RWPE2 (cell line): Measurements from ENCODE around the gene SHC2.

Experiments used
- ATAC-seq: fragments of 200-7000 bp; cut with Tn5 transposase; 3 replicates; pipeline ENCODE4 v1.9.1; 2021; ENCODE audit warnings: low read depth
- DNase-seq: peaks from one replicate; pipeline ENCODE4 v3.0.0-alpha.2; 2020; ENCODE audit warnings: low spot score
- H3K27ac ChIP-seq: fragments of 450-650 bp; 2 replicates; pipeline ENCODE4 v1.5.1; 2017; ENCODE audit warnings: mild to moderate bottlenecking; ENCODE audit not compliant: poor library complexity, severe bottlenecking
- H3K27me3 ChIP-seq: fragments of 250-450 bp; sonication (Bioruptor Pico); 2 replicates; pipeline ENCODE4 v1.5.1; 2021; ENCODE audit warnings: mild to moderate bottlenecking, moderate library complexity; ENCODE audit not compliant: insufficient read depth, poor library complexity, severe bottlenecking
- H3K36me3 ChIP-seq: fragments of 250-450 bp; sonication (Bioruptor Pico); 2 replicates; pipeline ENCODE4 v1.5.1; 2020; ENCODE audit warnings: low read depth, mild to moderate bottlenecking, moderate library complexity
- H3K4me1 ChIP-seq: fragments of 250-450 bp; sonication (Bioruptor Pico); 2 replicates; pipeline ENCODE4 v1.5.1; 2021; ENCODE audit warnings: mild to moderate bottlenecking, moderate library complexity; ENCODE audit not compliant: insufficient read depth, poor library complexity, severe bottlenecking
- H3K4me3 ChIP-seq: fragments of 250-450 bp; sonication (Bioruptor Pico); 2 replicates; pipeline ENCODE4 v1.5.1; 2021; ENCODE audit warnings: mild to moderate bottlenecking, moderate library complexity; ENCODE audit not compliant: severe bottlenecking
- H3K9me3 ChIP-seq: fragments of 250-450 bp; sonication (Bioruptor Pico); 2 replicates; pipeline ENCODE4 v1.5.1; 2021; ENCODE audit warnings: mild to moderate bottlenecking, moderate library complexity; ENCODE audit not compliant: severe bottlenecking
- TF ChIP-seq, protein P1 (sequence below): fragments of 450-650 bp; IDR thresholded peaks from one replicate; pipeline ENCODE4 v1.5.1; 2017; ENCODE audit warnings: mild to moderate bottlenecking, moderate library complexity; ENCODE audit not compliant: poor library complexity, severe bottlenecking

Gene SHC2

DNA sequence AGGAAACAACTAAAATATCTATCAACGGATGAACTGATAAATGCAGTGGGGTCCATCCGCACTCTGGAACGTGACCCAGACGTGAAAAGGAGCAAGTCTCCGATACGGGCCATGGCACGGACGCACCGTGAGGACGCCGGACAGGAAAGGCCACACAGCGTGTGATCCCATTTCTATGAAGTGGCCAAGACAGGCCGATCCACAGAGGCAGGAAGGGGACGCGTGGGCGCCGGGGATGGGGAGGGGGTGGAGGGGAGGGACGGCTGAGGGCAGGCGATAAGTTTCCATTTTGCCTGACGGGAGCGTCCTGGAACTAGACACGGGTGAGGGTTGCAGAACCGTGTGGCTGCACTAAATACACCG is 13.8 kb downstream of the SHC2 start:
- Histone ChIP-seq H3K4me1 (no peaks in the 10 kb centered on the region), H3K27me3 (no peaks in the 10 kb centered on the region), H3K27ac (no peak overlapping the region), H3K4me3 (no peak overlapping the region), H3K36me3 (no peaks in the 10 kb centered on the region), H3K9me3 (peaks cover 2% of the 10 kb centered on the region)
- DNase-seq, result no peak
- no peak for ATAC-seq
- TF ChIP-seq, protein P1, sequence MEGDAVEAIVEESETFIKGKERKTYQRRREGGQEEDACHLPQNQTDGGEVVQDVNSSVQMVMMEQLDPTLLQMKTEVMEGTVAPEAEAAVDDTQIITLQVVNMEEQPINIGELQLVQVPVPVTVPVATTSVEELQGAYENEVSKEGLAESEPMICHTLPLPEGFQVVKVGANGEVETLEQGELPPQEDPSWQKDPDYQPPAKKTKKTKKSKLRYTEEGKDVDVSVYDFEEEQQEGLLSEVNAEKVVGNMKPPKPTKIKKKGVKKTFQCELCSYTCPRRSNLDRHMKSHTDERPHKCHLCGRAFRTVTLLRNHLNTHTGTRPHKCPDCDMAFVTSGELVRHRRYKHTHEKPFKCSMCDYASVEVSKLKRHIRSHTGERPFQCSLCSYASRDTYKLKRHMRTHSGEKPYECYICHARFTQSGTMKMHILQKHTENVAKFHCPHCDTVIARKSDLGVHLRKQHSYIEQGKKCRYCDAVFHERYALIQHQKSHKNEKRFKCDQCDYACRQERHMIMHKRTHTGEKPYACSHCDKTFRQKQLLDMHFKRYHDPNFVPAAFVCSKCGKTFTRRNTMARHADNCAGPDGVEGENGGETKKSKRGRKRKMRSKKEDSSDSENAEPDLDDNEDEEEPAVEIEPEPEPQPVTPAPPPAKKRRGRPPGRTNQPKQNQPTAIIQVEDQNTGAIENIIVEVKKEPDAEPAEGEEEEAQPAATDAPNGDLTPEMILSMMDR, result no peak

DNA sequence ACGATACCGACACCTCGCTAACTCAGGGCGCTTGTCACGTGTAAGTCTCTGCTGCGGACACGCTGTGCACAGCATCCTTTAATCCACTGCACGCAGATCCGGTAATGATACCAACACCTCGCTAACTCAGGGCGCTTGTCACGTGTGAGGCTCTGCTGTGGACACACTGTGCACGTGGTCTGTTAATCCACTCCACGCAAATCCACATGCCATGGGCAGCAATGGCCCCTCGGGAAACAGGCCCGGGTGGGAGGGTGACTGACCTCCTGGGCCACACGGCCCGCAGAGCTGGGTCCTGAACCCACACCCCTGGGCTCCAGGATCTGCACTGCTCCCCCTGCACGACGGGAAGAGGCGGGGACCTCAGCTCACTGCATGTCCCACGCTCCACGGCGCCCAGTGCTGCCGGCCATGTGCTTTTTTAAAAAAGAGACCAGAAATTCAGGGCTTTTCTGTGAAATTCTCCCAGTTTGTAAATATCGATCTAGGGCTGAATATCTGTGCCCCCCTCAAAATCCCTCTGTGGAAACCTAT is 16.1 kb downstream of the SHC2 start:
- Histone ChIP-seq H3K4me1 (no peaks in the 10 kb centered on the region), H3K27me3 (no peaks in the 10 kb centered on the region), H3K4me3 (no peak overlapping the region), H3K36me3 (no peaks in the 10 kb centered on the region), H3K9me3 (no peaks in the 10 kb centered on the region), H3K27ac (no peak overlapping the region)
- DNase-seq, result no peak
- TF ChIP-seq, protein P1, result no peak
- no peak for ATAC-seq

DNA sequence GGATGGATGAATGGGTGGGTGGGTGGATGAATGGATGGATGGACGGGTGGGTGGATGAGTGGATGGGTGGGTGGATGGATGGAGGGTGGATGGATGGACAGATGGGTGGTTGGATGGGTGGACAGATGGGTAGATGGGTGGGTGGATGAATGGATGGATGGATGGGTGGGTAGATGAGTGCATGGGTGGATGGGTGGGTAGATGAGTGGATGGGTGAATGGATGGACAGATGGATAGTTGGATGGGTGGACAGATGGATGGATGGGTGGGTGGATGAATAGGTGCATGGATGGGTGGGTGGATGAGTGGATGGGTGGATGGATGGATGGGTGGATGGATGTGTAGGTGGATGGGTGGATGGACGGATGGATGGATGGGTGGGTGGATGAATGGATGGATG is 17.8 kb downstream of the SHC2 start:
- TF ChIP-seq, protein P1, result no peak
- DNase-seq (no peak), ATAC-seq (no peak)
- Histone ChIP-seq H3K27ac (no peak overlapping the region), H3K4me3 (no peak overlapping the region), H3K9me3 (no peaks in the 10 kb centered on the region), H3K36me3 (no peaks in the 10 kb centered on the region), H3K4me1 (no peaks in the 10 kb centered on the region), H3K27me3 (no peaks in the 10 kb centered on the region)

DNA sequence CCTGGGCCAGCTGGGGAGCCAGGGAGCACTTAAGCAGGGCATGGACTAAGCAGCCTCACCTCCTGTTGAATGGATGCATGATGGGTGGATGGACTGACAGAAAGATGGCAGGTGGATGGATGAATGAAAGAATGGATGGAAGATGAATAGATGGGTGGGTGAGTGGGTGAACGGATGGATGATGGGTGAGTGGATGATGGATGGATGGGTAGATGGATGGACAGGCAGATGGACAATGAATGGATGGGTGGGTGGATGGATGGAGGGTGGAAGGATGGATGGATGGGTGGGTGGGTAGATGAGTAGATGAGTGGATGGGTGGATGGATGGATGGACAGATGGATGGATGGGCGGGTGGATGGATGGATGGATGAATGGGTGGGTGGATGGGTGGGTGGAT is 18.7 kb downstream of the SHC2 start:
- no peak for DNase-seq
- Histone ChIP-seq H3K4me3 (no peak overlapping the region), H3K36me3 (no peaks in the 10 kb centered on the region), H3K27ac (no peak overlapping the region), H3K4me1 (no peaks in the 10 kb centered on the region), H3K9me3 (no peaks in the 10 kb centered on the region), H3K27me3 (no peaks in the 10 kb centered on the region)
- ATAC-seq, result no peak
- TF ChIP-seq, protein P1, result no peak

DNA sequence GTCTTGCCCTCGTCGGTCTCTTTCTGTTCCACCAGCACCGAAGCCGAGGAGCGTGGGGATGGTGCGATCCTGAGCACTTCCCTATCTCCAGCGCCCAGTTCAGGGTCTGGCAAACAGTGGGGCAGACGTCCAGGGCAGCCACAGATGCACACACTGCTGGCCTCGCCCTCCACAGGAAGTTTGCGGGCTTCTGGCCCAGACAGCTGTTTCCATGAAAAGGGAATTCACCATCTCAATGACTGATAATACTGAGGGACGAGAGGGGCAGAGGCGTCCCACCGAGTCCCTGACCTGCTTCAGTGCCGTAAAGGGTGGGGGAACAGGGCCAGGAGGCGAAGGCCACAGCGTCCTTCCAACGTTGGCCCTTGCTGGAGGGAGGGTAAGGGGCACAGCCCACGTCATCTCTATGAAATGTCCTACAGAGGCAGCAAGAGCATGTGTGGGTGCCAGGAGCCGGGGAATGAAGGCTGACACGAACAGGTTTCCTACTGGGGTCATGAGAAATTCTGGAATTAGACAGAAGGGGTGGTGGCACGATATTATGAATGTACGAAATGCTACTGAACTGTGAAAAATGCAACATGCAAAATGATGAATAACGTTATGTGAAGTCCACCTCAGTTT is 19.5 kb downstream of the SHC2 start:
- Histone ChIP-seq H3K27me3 (no peaks in the 10 kb centered on the region), H3K27ac (no peak overlapping the region), H3K4me3 (no peak overlapping the region), H3K4me1 (no peaks in the 10 kb centered on the region), H3K9me3 (no peaks in the 10 kb centered on the region), H3K36me3 (no peaks in the 10 kb centered on the region)
- DNase-seq, result no peak
- no peak for ATAC-seq
- TF ChIP-seq, protein P1, result no peak
